VCaP (cell line): ENCODE measurements around the gene KCNJ9.

ENCODE experiments used
- H3K27ac ChIP-seq: fragments of 450-650 bp; 2 replicates; pipeline ENCODE4 v1.5.1; 2017
- CTCF ChIP-seq: fragments of 450-650 bp; conservative IDR thresholded peaks from 2 replicates; pipeline ENCODE4 v1.5.1; 2017; ENCODE audit warnings: mild to moderate bottlenecking, moderate library complexity

The KCNJ9 gene

GRCh38 chr1:160097151-160097910 is 16.0 kb downstream of the KCNJ9 start:
- H3K27ac ChIP-seq, result peak overlapping the region; percentile 84
- no peak for TF ChIP-seq CTCF

- TF ChIP-seq CTCF, result no peak
- peak within 1 kb of the TSS; percentile 84 for H3K27ac ChIP-seq
Observed at GRCh38 chr1:160097911-160098851, 16.8 kb downstream of the KCNJ9 start, which contains the start of gene IGSF8. Gene IGSF8 (minus strand): TSS chr1:160098619. CDS start chr1:160098472, 147 bp downstream.

- H3K27ac ChIP-seq, result peak overlapping the region; percentile 65
- no peak for TF ChIP-seq CTCF
Observed at GRCh38 chr1:160098852-160099561, 17.7 kb downstream of the KCNJ9 start.

- TF ChIP-seq CTCF, result no peak
- H3K27ac ChIP-seq, result peak overlapping the region; percentile 65; the same call in 1 of the 2 replicates
Observed at GRCh38 chr1:160099716-160100375, 18.5 kb downstream of the KCNJ9 start.

GRCh38 chr1:160101037-160101716 is 19.8 kb downstream of the KCNJ9 start:
- H3K27ac ChIP-seq, result peak overlapping the region; percentile 66
- peak; percentile 96 for TF ChIP-seq CTCF

- peak overlapping the region; percentile 66 for H3K27ac ChIP-seq
- TF ChIP-seq CTCF, result no peak
Observed at GRCh38 chr1:160101717-160102522, 20.6 kb downstream of the KCNJ9 start.
